Smooth muscle cell (in vitro differentiated cells): ENCODE data around the gene CCDC80. TPM values are rescaled to one million over a fixed set of nuclear protein-coding genes. Genes with fewer than 3 reads are reported as not detected.
A peak's percentile ranks its signal among the peaks of the same experiment; 100 is the strongest.
"Not testable (repeated sequence)": the region's sequence is repeated elsewhere in the genome, so short reads cannot be mapped to it uniquely, and the experiment has no call there.

Experiments
- DNase-seq: peaks from one replicate; lab custom pipeline; 2025; ENCODE audit not compliant: unreplicated experiment; lab: John Stamatoyannopoulos, UW
- H2AFZ ChIP-seq: fragments of 200-600 bp; sonication (generic); 2 replicates; pipeline ENCODE4 v1.6.0; 2016; ENCODE audit warnings: antibody characterized with exemption, low read depth, mild to moderate bottlenecking
- H3F3A ChIP-seq: fragments of 200-600 bp; sonication (generic); 2 replicates; pipeline ENCODE4 v1.6.0; 2017; ENCODE audit warnings: antibody characterized with exemption, low read depth
- H3K27ac ChIP-seq: fragments of 200-600 bp; sonication (generic); 2 replicates; pipeline ENCODE4 v1.5.1; 2016; ENCODE audit warnings: low read depth, mild to moderate bottlenecking
- H3K27me3 ChIP-seq: fragments of 200-600 bp; sonication (generic); 2 replicates; pipeline ENCODE4 v1.6.1; 2016; ENCODE audit warnings: low read depth, mild to moderate bottlenecking
- H3K36me3 ChIP-seq: fragments of 200-600 bp; sonication (generic); 2 replicates; pipeline ENCODE4 v1.5.1; 2016; ENCODE audit warnings: low read depth
- H3K4me1 ChIP-seq: fragments of 200-600 bp; sonication (generic); 2 replicates; pipeline ENCODE4 v1.5.1; 2016; ENCODE audit warnings: low read depth
- H3K4me2 ChIP-seq: fragments of 200-600 bp; sonication (generic); 2 replicates; pipeline ENCODE4 v1.6.0; 2016; ENCODE audit warnings: mild to moderate bottlenecking
- H3K4me3 ChIP-seq: fragments of 200-600 bp; sonication (generic); 2 replicates; pipeline ENCODE4 v1.5.1; 2016; ENCODE audit warnings: mild to moderate bottlenecking
- H3K79me2 ChIP-seq: fragments of 200-600 bp; sonication (generic); 2 replicates; pipeline ENCODE4 v1.6.0; 2016; ENCODE audit warnings: low read depth, mild to moderate bottlenecking
- H3K9ac ChIP-seq: fragments of 200-600 bp; sonication (generic); 2 replicates; pipeline ENCODE4 v1.6.0; 2016; ENCODE audit warnings: low read depth
- H3K9me3 ChIP-seq: fragments of 200-600 bp; sonication (generic); replicated peaks from 2 replicates; pipeline ENCODE4 v1.5.1; 2016; ENCODE audit warnings: low read depth
- H4K20me1 ChIP-seq: fragments of 200-600 bp; sonication (generic); 2 replicates; pipeline ENCODE4 v1.6.0; 2016; ENCODE audit warnings: low read depth
- WGBS: methylation state at CpG from one replicate; pipeline ENCODE4 v1.1.7; 2016; ENCODE audit warnings: low lambda C conversion rate; 5-methylcytosine and 5-hydroxymethylcytosine counted together
- polyA plus RNA-seq: library from polyadenylated mRNA; unstranded; fragments of >200 nt; fragmentation: Nextera tagmentation; extraction: Ambion mirVana; gene quantifications from 2 replicates; pipeline ENCODE4 v1.2.1, GENCODE V29; 2016
- total RNA-seq: library from RNA; depleted of rRNA; stranded (reverse); fragments of >200 nt; gene quantifications from 2 replicates; pipeline ENCODE4 v1.2.3, GENCODE V29; 2014
- TF ChIP-seq, protein P1 (sequence below): fragments of 200-600 bp; sonication (generic); IDR thresholded peaks from 2 replicates; pipeline ENCODE4 v1.5.1; 2017; ENCODE audit warnings: borderline replicate concordance, mild to moderate bottlenecking, antibody characterized with exemption; ENCODE audit not compliant: insufficient read depth, poor library complexity, severe bottlenecking

CCDC80 gene
- total and polyA plus RNA-seq, 2 experiments from 2014 or later, result 67.9 to 159 TPM

DNA sequence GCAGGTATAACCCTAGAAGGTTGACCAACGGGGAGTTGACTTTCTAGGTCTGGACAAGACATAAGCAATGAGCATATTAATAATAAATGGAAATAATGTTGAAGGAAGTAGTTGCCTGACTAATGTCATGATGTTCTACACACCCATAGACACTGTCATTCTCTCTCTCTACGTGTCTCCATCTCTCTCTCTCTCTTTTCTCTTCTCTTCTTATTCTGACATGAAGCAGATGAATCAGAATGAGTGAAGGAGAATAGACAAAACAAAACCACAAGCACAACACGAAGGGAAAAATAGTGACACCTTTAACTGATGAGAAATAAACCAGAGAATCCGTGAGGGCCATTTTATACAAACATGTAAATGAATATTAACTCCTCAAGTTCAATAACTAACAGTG lies 26.7 kb upstream of the CCDC80 start:
- Histone ChIP-seq H3K36me3 (no peaks in the 10 kb centered on the region), H3K4me1 (peaks cover 8% of the 10 kb centered on the region), H4K20me1 (no peaks in the 10 kb centered on the region), H3K79me2 (no peaks in the 10 kb centered on the region), H3K27me3 (no peaks in the 10 kb centered on the region), H3K9ac (no peak overlapping the region), H3K9me3 (no peaks in the 10 kb centered on the region), H3K4me2 (no peak overlapping the region), H3K27ac (no peak overlapping the region), H2AFZ (no peak overlapping the region), H3F3A (peaks cover 5% of the 10 kb centered on the region), H3K4me3 (no peak overlapping the region)
- TF ChIP-seq, protein P1, sequence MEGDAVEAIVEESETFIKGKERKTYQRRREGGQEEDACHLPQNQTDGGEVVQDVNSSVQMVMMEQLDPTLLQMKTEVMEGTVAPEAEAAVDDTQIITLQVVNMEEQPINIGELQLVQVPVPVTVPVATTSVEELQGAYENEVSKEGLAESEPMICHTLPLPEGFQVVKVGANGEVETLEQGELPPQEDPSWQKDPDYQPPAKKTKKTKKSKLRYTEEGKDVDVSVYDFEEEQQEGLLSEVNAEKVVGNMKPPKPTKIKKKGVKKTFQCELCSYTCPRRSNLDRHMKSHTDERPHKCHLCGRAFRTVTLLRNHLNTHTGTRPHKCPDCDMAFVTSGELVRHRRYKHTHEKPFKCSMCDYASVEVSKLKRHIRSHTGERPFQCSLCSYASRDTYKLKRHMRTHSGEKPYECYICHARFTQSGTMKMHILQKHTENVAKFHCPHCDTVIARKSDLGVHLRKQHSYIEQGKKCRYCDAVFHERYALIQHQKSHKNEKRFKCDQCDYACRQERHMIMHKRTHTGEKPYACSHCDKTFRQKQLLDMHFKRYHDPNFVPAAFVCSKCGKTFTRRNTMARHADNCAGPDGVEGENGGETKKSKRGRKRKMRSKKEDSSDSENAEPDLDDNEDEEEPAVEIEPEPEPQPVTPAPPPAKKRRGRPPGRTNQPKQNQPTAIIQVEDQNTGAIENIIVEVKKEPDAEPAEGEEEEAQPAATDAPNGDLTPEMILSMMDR, result no peak
- 85% methylated on average over 4 of the region's 4 CpGs for WGBS
- DNase-seq, result no peak

DNA sequence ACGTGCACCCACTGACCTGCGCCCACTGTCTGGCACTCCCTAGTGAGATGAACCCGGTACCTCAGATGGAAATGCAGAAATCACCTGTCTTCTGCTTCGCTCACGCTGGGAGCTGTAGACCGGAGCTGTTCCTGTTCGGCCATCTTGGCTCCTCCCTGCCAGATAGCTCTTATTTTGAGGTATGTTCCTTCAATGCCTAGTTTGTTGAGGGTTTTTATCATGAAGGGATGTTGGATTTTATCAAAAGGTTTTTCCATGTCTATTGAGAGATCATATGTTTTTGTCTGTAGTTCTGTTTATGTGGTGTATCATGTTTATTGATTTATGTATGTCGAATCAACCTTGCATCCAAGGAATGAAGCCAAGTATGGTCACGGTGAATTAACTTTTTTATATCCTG lies 24.1 kb upstream of the CCDC80 start:
- H3K79me2 ChIP-seq, H3F3A ChIP-seq, H3K27me3 ChIP-seq, H3K9ac ChIP-seq, H3K9me3 ChIP-seq, H2AFZ ChIP-seq, H3K4me2 ChIP-seq, H3K4me1 ChIP-seq, H3K4me3 ChIP-seq, H3K27ac ChIP-seq, DNase-seq, H3K36me3 ChIP-seq, H4K20me1 ChIP-seq: not testable (repeated sequence)
- WGBS, result over 99% methylated on average over 9 of the region's 9 CpGs

DNA sequence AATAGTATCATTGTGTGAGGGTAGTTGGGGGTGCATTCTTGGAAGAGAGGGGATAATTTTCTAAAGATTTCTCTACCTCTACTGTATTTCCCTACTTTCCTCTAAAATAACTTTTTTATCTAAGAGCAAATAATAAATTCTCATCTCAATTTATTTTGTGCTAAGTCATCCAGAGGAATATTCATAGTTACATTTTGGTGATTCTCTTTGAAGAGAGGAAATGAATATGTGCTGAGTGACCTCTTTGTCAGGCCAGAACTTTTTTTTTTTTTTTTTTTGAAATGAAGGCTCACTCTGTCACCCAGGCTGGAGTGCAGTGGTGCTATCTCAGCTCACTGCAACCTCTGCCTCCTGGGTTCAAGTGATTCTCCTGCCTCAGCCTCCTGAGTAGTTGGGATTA lies 15.1 kb upstream of the CCDC80 start:
- H3K4me3 ChIP-seq, result no peak overlapping the region
- H3K27ac ChIP-seq, result peak overlapping the region; percentile 98
- H3F3A ChIP-seq, result peaks cover 20% of the 10 kb centered on the region
- peaks cover 11% of the 10 kb centered on the region for H3K4me1 ChIP-seq
- no peak for DNase-seq
- TF ChIP-seq, protein P1, result no peak
- H2AFZ ChIP-seq, result no peak overlapping the region
- no peaks in the 10 kb centered on the region for H3K9me3 ChIP-seq
- no peaks in the 10 kb centered on the region for H3K36me3 ChIP-seq
- no peak overlapping the region for H3K9ac ChIP-seq
- no peaks in the 10 kb centered on the region for H4K20me1 ChIP-seq
- no peak overlapping the region for H3K4me2 ChIP-seq
- H3K27me3 ChIP-seq, result no peaks in the 10 kb centered on the region
- no peaks in the 10 kb centered on the region for H3K79me2 ChIP-seq

DNA sequence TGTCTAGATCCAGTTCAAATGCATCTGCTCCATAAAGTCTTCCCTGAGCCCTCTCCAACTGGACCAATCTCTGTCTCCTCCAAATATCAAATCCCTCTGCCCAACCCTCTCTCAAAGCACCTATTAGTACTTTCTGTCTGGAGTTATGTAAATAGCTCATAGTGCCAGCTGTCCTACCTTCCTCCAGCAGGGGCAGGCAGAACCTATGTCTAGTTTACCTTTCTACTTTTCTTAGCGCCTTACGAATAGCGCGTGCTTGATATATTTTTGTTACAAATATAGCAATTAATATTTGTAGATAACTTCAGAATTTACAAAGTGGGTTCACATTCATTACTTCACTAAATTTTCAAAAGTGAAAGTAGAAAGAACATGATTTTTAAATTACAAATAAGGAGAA lies 14.0 kb upstream of the CCDC80 start:
- DNase-seq, result no peak
- Histone ChIP-seq H2AFZ (no peak overlapping the region), H3K27me3 (no peaks in the 10 kb centered on the region), H4K20me1 (no peaks in the 10 kb centered on the region), H3K4me1 (peaks cover 11% of the 10 kb centered on the region), H3K4me3 (no peak overlapping the region), H3K9ac (peak overlapping the region; percentile 93), H3K4me2 (peak overlapping the region; percentile 65), H3K36me3 (no peaks in the 10 kb centered on the region), H3K27ac (peak overlapping the region; percentile 98), H3F3A (peaks cover 26% of the 10 kb centered on the region), H3K9me3 (no peaks in the 10 kb centered on the region), H3K79me2 (no peaks in the 10 kb centered on the region)
- TF ChIP-seq, protein P1, result no peak
- 95% methylated on average over 4 of the region's 4 CpGs for WGBS
